Jurkat, Clone E6-1 (cell line): ENCODE data around the gene ATF6.
"Not testable (repeated sequence)": the region's sequence is repeated elsewhere in the genome, so short reads cannot be mapped to it uniquely, and the experiment has no call there.

ENCODE experiments used
- DNase-seq: peaks from one replicate; pipeline ENCODE4 v3.0.0-alpha.2; 2011; ENCODE audit warnings: low read depth, low spot score
- H3K4me3 ChIP-seq: 2 replicates; pipeline ENCODE4 v1.5.1; 2011; ENCODE audit warnings: mild to moderate bottlenecking, low read length, control low read depth, moderate library complexity

ATF6 gene

DNA sequence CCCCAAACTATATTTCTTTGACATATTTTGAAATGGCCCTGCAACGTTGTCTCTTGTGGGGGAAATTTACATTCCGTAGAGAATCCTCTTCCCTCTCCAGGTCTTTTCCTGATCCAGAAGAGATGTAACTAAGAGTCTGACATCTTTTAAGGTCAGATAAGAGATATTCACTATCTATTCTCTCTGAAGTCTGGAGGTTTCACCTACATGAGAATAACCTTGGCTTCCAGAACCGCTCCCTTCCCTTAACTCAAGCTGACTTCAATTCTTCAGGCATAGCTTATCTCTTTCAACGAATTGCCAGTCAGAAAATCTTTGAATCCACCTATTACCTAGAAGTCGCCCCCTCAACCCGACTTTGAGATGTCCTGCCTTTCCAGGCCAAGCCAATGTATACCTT, 34.9 kb upstream of the ATF6 start:
- no peak for DNase-seq
- H3K4me3 ChIP-seq, result no peak overlapping the region

DNA sequence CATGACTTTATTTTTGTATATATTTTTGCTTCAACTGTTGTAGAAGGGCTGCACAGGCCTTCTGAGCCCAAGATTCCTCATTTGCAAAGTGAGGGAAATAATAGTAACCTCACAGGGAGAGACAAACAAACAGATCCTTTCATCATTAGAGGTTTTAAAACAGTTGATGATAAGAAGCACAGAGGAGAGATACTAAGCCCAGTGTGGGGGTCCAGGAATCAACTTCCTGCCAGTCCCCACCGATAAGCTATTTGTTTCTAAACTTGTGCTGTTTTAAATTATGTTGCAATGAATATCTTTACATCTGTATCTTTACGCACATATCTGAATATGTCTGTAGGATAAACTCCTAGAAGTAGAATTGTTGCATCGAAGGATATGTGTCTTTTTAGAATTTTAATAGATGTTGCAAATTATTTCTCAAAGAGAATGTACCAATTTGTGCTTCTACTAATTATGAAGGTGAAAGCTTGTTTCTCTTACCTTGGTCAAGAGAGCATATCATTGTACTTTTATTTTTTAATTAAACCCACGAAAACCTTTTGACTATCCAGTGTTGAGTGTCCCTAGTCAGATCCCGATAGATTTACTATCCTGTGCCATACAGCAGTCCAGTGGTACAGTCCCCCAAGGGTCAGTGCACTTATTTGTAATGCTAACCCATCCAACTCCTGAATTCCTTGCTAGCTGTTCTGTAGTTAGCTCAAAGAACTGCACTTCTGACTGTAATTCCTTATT, 34.0 kb upstream of the ATF6 start:
- no peak overlapping the region for H3K4me3 ChIP-seq

DNA sequence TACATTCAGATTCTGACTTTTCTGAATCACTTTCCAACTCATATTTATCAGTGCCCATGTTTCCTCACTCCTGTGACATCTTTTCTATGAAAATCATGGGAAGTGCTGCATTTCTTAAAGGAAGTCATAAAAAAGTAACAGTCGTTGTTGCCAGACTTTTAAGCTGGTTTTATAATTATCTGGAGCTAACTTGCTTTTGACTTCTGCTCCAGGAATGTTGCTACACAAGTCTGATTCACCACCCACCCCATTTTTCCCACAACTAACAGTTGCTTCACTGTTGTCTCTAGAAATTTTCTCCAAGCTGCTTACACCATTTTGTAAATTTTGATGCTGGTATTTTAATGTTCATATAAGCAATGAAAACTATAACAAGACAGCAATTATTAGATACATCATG, 32.6 kb upstream of the ATF6 start:
- DNase-seq, result no peak
- no peak overlapping the region for H3K4me3 ChIP-seq

More for the DNA sequence above, 34.0 kb upstream of the ATF6 start:
- DNase-seq, result no peak

DNA sequence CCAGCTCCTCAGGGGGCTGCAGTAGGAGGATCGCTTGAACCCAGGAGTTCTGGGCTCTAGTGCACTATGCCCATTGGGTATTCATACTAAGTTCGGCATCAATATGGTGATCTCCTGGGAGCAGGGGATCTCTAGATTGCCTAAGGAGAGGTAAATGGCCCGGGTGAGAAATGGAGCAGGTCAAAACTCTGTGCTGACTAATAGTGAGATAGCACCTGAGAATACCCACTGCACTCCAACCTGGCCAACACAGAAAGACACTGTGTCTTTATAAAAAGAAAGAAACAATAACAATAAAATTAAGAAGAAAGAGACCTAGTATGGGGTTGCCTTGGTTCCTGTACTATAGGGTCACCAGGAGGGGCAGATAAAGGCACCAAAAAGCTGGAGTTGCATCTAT, 30.3 kb upstream of the ATF6 start:
- H3K4me3 ChIP-seq, result no peak overlapping the region
- no peak for DNase-seq

- no peak overlapping the region for H3K4me3 ChIP-seq
- DNase-seq, result no peak
Measured at GRCh38 chr1:161736335-161736969, 29.7 kb upstream of the ATF6 start.

DNA sequence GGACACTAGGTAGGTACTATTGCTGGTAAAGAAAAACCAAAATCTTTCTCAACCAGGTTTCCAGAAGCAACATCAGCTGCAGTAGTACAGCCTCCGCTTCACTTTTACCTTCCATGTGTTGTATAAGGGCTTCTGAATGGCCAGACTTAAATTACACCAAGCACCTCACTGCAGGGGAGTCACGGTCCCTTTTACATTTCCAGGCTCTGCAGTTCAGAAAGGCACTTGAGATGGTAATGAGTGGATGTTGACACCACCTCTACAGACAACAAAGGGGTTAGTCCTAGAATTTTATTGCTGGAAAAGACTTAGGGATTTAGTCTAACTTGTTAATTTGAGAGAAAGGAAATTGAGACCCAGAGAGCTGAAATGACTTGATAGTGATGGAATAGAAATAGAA, 28.5 kb upstream of the ATF6 start:
- DNase-seq, result no peak
- H3K4me3 ChIP-seq, result no peak overlapping the region

DNA sequence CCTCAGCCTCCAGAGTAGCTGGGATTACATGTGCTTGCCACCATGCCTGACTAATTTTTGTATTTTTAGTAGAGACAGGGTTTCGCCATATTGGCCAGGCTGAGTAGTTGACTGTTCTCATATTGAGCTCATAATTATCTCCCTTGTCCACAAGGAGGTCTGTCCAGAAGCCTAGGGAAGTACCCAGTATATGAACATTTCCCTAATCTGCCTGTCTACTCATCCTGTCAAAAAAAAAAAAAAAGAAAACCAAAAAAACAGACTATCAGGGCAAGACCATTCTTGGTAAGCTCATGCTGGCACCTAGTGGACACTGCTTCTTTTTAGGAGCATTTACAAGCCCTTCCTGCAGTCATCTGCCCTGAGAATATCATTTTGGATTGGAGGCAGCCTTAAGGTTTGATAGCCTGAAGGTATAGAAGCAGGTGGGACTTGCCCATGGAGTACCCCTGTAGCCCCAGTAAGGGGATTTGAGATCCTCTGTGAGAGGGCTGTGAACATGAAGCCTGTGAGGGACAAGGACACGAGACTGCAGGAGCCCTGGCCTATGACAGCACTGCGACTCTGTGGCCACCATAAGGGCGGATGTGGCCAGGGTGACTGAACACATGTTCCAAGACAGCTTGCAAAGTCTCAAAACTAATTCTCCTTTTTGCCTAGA, 27.4 kb upstream of the ATF6 start:
- H3K4me3 ChIP-seq, result no peak overlapping the region
- peak; percentile 67 for DNase-seq

GRCh38 chr1:161739865-161740566, 26.1 kb upstream of the ATF6 start:
- DNase-seq, result no peak

DNA sequence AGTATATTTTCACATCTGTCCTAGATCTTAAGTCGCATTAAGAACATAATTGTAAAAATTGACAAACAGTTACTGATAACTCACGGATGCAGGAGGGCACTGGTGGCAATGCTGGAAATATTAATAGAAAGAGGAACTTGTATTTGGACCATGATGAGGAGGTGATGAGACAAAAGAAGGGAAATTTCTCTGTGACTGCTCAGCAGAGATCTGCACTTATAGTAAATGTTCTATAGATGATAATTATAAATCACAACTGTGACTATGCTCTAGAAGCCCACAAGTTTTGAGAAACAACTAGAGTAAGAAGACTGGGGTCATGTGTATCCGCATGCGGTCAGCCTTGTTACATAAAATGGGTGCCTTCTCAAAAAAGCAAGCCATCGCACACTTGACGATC, 25.2 kb upstream of the ATF6 start:
- no peak for DNase-seq

More at GRCh38 chr1:161739865-161740566, 26.1 kb upstream of the ATF6 start:
- H3K4me3 ChIP-seq, result no peak overlapping the region

DNA sequence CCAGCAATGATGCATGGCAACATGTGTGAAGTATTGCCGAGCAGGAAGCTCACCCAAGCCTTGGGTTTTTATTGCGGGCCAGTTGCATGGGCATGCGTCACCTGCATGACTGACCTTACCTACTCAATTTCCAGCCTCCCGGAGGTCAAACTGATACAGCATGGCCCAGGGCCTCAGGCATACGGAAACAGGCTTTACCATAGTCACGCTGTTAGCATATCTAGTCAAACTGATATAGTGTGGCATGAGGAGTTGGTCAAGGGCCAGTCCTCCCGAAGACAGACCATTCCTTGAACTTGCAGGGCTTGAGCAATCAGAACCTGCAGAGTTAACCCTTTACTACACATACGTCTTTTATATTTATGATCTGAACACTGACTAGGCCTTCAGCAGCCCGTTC, 22.9 kb upstream of the ATF6 start:
- no peak for DNase-seq

More for the DNA sequence above, 25.2 kb upstream of the ATF6 start:
- no peak overlapping the region for H3K4me3 ChIP-seq

GRCh38 chr1:161747801-161748200, 18.3 kb upstream of the ATF6 start:
- H3K4me3 ChIP-seq, result no peak overlapping the region
- no peak for DNase-seq

More for the DNA sequence above, 22.9 kb upstream of the ATF6 start:
- H3K4me3 ChIP-seq, result no peak overlapping the region

DNA sequence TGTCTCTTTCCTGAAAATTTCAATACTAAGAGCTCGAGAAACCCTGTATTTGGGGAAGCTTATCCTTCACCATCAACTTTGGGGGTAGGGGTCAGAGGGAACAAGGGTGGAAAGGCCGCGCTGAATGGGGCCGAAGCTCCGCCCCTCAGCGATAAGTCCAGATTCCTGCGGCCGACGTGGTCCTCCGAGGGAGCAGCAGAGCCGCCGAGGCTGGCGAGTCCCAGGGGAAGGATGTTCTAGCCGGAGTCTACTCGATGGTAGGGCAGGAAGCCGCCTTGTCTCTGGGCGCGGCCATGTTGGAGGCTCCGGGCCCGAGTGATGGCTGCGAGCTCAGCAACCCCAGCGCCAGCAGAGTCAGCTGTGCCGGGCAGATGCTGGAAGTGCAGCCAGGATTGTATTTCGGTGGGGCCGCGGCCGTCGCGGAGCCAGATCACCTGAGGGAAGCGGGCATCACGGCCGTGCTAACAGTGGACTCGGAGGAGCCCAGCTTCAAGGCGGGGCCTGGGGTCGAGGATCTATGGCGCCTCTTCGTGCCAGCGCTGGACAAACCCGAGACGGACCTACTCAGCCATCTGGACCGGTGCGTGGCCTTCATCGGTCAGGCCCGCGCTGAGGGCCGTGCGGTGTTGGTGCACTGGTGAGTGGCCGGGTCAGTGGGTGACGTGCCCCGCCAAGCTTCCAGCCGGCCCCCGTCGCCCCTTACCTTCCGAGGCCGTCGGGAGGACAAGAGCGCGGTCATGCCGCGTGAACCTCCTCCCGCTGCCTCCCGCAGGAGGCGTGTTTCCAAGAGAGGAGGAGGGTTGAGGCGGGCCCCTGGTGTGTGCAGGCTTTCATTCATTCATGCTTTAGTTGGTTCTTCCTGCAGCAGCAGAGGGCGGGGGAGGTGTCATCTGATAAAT, 16.4 kb upstream of the ATF6 start, which contains the start of gene DUSP12:
Gene DUSP12 (plus strand): TSS at position 278 of the 899 bp plus-strand sequence. CDS start 16 bp downstream, at position 294.
- DNase-seq, result peak; percentile 86
- peak within 1 kb of the TSS; percentile 92 for H3K4me3 ChIP-seq

- DNase-seq, result peak; percentile 61
- H3K4me3 ChIP-seq, result 0 out of 2 replicates have a peak overlapping the region, but pooled peaks have one; percentile 2
Measured at GRCh38 chr1:161763522-161764098, 2.5 kb upstream of the ATF6 start.

DNA sequence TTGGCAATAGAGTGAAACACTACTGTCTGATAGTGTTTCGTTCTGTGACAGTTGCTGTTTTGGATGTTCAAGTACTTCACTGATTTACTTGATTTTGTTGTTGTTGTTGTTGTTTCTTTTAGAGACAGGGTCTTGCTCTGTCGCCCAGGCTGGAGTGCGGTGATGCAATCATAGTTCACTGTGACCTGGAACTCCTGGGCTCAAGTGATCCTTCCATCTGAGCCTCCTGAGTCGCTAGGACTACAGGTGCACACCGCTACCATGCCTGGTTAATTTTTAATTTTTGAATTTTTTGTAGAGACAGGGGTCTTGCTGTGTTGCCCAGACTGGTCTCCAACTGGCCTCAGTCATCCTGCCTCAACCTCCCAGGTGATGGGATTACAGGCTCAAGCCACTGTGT, 2.3 kb downstream of the ATF6 start:
- DNase-seq, result no peak
- no peak overlapping the region for H3K4me3 ChIP-seq

- no peak overlapping the region for H3K4me3 ChIP-seq
- DNase-seq, result no peak
Measured at GRCh38 chr1:161768986-161769672, 3.0 kb downstream of the ATF6 start.

GRCh38 chr1:161769673-161770045, 3.5 kb downstream of the ATF6 start:
- peak overlapping the region; percentile 40; the same call in 1 of the 2 replicates for H3K4me3 ChIP-seq
- DNase-seq, result not testable (repeated sequence)

GRCh38 chr1:161770250-161770649, 4.1 kb downstream of the ATF6 start:
- DNase-seq, result no peak
- peak overlapping the region; percentile 40 for H3K4me3 ChIP-seq

- peak overlapping the region; percentile 40 for H3K4me3 ChIP-seq
Measured at GRCh38 chr1:161771161-161771560, 5.0 kb downstream of the ATF6 start.

More at GRCh38 chr1:161771161-161771560, 5.0 kb downstream of the ATF6 start:
- DNase-seq, result peak; percentile 83
